Measurements from ENCODE around the gene CLDN22. TPM values are rescaled to one million over a fixed set of nuclear protein-coding genes. Genes with fewer than 3 reads are reported as not detected.

CLDN22 gene
- total RNA-seq, 1 donor from 2014 or later = not detected

DNA sequence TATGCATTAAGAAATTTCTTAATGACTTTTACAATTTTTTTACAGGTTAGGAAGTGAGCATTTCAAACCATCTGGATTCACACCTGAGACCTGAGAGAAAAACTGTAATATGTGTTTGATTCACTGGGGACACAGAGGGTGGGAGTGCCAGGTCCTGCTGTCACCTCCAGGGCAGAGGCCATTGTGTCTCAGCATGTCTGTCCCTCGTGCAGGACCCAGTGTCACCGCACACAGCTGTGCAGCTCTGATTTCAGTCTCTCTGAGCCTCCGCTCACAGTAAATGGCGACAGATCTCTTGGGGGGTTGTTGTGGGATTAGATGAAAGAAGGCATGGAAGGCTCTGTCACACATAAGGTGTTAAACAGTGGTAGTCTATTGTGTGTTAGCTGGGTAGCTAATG lies 25.2 kb upstream of the CLDN22 start:
- Mint-ChIP-seq H3K9me3 (no peaks in the 10 kb centered on the region), H3K36me3 (no peaks in the 10 kb centered on the region), H3K4me1 (no peaks in the 10 kb centered on the region), H3K4me3 (no peak overlapping the region), H3K27ac (no peak overlapping the region), H3K27me3 (ENCODE audit: low read depth) (peaks cover under 1% of the 10 kb centered on the region)
- TF ChIP-seq, protein P1, sequence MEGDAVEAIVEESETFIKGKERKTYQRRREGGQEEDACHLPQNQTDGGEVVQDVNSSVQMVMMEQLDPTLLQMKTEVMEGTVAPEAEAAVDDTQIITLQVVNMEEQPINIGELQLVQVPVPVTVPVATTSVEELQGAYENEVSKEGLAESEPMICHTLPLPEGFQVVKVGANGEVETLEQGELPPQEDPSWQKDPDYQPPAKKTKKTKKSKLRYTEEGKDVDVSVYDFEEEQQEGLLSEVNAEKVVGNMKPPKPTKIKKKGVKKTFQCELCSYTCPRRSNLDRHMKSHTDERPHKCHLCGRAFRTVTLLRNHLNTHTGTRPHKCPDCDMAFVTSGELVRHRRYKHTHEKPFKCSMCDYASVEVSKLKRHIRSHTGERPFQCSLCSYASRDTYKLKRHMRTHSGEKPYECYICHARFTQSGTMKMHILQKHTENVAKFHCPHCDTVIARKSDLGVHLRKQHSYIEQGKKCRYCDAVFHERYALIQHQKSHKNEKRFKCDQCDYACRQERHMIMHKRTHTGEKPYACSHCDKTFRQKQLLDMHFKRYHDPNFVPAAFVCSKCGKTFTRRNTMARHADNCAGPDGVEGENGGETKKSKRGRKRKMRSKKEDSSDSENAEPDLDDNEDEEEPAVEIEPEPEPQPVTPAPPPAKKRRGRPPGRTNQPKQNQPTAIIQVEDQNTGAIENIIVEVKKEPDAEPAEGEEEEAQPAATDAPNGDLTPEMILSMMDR (IDR thresholded peaks at IDR 0.05; ENCODE audit: unreplicated experiment) = no peak
- DNase-seq (ENCODE audit: low spot score in 2 of 2, unreplicated experiment in 2 of 2) = no peak

DNA sequence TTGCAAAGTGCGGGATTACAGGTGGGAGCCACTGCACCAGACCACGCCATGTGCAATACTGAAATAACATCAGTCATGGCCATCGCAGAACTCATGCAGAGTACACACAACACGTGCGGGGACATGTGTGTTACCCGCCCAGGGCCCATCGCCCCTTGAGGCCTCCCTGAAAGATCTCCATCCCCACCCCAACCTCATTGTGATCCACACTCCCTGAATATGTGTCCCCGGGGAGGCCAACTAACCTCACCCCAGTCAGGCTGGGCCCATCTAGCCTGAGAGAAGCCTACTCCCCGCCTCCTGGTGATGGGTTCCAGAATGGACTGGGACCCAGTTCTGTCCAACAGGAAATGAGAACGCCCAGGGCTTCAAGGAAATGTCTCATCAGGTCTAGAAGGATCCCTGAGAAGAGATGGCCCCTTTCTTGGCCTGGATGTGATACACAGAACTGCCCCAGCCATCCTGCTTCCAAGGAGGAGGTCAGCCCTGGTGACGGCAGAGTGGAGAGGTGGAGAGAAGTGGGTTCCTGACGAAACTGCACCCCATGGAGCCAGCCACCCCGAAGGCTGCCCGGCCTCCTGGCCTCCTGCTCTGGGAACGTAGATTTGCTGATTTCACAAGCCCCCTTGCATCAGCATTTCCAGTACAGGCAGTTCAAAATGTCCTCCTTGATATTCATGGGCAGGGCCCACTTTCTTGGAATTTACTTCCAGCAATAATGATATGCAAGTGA lies 24.6 kb upstream of the CLDN22 start:
- Mint-ChIP-seq H3K27ac (no peak overlapping the region), H3K9me3 (no peaks in the 10 kb centered on the region), H3K36me3 (no peaks in the 10 kb centered on the region), H3K4me1 (no peaks in the 10 kb centered on the region), H3K27me3 (ENCODE audit: low read depth) (peaks cover 2% of the 10 kb centered on the region), H3K4me3 (no peak overlapping the region)
- no peak for DNase-seq (ENCODE audit: low spot score in 2 of 2, unreplicated experiment in 2 of 2)
- TF ChIP-seq, protein P1 (IDR thresholded peaks at IDR 0.05; ENCODE audit: unreplicated experiment) = no peak

DNA sequence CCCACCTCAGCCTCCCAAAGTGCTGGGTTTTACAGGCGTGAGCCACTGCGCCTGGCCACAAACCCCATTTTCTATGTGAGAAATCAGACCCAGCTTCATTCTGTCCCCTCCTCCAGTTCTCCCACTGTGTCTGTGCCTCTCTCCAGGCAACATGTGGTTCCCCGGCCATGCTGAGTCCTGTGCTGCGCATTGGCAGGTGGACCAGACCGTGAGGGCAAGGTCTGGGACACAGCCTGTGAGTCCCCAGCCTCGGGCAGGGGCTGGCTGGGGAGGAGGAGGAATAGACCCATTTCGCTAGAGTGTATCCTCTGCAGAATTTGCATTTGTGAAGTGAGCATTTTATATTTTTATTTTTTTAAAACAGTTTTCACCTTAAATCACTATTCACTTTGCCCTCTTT lies 23.7 kb upstream of the CLDN22 start:
- TF ChIP-seq, protein P1 (IDR thresholded peaks at IDR 0.05; ENCODE audit: unreplicated experiment) = no peak
- Mint-ChIP-seq H3K9me3 (no peaks in the 10 kb centered on the region), H3K36me3 (no peaks in the 10 kb centered on the region), H3K27ac (no peak overlapping the region), H3K4me1 (no peaks in the 10 kb centered on the region), H3K4me3 (no peak overlapping the region), H3K27me3 (ENCODE audit: low read depth) (peaks cover 2% of the 10 kb centered on the region)
- DNase-seq (ENCODE audit: low spot score in 2 of 2, unreplicated experiment in 2 of 2) = no peak

DNA sequence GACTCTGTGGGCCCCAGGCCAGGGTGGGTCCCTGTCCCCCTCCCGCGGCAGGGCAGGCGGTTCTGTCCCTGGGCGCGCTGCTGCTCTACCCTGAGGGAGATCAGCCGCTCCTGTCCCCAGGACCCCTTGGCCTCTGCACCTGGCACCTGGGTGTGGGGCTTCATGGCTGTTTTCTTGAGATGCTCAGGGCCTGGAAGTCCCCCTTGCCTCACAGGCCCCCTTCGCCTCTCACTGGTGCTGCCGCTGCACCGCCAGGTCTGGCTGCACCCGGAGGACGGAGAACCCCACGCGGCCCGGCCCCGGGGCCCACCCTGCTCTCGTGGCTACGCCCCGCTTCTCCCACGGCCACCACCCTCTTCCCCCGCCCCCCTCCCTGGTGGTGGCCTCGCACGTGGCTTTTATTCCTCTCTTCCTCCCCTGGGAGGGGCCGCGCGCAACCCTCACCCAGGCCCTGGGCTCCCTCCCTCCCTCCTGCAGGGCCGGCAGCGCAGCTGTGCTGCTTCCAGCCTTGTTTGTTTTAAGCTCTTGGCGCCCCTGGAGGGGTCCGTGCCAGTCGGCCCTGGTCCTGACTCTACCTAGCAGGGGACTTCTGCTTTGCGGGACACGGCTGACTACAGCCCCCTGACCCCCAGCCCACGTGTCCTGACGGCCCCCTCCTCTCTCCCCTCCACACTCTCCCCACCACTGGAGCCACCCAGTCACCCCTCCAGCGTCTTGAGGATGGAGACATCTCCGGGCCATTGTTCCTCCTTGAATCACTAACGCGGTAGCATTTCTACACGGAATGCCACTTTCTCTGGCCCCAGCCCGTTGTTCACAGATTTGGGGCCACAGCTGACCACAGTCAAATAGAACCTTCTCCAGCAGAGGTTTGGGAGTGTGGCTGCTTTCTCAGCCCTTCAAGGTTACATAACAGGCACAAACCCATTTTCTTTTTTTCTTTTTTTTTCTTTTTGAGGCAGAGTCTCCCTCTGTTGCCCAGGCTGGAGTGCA lies 22.8 kb upstream of the CLDN22 start:
- Mint-ChIP-seq H3K4me3 (no peak overlapping the region), H3K4me1 (no peaks in the 10 kb centered on the region), H3K36me3 (no peaks in the 10 kb centered on the region), H3K27me3 (ENCODE audit: low read depth) (peaks cover 2% of the 10 kb centered on the region), H3K9me3 (no peaks in the 10 kb centered on the region), H3K27ac (no peak overlapping the region)
- DNase-seq (ENCODE audit: low spot score in 2 of 2, unreplicated experiment in 2 of 2) = no peak
- TF ChIP-seq, protein P1 (IDR thresholded peaks at IDR 0.05; ENCODE audit: unreplicated experiment) = no peak

DNA sequence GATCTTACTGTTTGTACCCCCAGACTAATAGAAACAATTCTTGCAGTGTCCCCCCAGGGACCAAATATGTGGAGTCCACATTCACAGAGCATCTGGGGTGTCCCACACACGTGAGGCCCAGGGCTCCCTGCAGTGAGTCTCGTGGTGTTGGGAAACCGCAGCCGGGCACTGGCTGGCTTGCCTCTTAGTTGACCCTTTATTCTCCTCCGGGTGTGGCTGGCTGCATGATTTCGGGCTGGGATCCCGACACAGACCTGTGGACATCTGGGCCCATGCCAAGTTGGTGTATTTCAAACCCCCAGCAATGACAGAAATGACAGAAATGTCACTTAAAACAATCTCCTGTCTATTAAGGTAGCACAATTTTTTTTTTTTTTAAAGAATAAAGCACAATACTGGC lies 17.8 kb upstream of the CLDN22 start:
- TF ChIP-seq, protein P1 (IDR thresholded peaks at IDR 0.05; ENCODE audit: unreplicated experiment) = no peak
- DNase-seq (ENCODE audit: low spot score in 2 of 2, unreplicated experiment in 2 of 2) = no peak
- H3K36me3 Mint-ChIP-seq = no peaks in the 10 kb centered on the region
- H3K27ac Mint-ChIP-seq = no peak overlapping the region
- no peaks in the 10 kb centered on the region for H3K9me3 Mint-ChIP-seq
- H3K4me3 Mint-ChIP-seq = no peak overlapping the region
- peaks cover 7% of the 10 kb centered on the region for H3K27me3 Mint-ChIP-seq (ENCODE audit: low read depth)
- H3K4me1 Mint-ChIP-seq = no peaks in the 10 kb centered on the region

Data from mesothelial cell of epicardium (in vitro differentiated cells).